Heart left ventricle (tissue), 13 donors: ENCODE measurements around the gene BRAP.

ENCODE experiments used
- CTCF ChIP-seq, 12 donors: fragments of 200-600 bp; sonication (generic) in 4 of 12; IDR thresholded peaks; one replicate each; pipeline versions ENCODE4 v1.5.0 to v1.8.0; 2018 to 2022; ENCODE audit warnings: antibody characterized with exemption in 12 of 12, mild to moderate bottlenecking in 5 of 12
- POLR2A ChIP-seq, 2 donors: fragments of 450-650 bp; IDR thresholded peaks; one replicate each; pipeline ENCODE4 v1.6.1; 2017; ENCODE audit warnings: antibody characterized with exemption in 2 of 2, mild to moderate bottlenecking in 2 of 2, moderate library complexity in 2 of 2
- donor health status: ischemic (EF 13 %, LVEDD 7.1; RV severe dilation, severe dysfunction).
- donor health status: DM: no; HTN: yes; CAD: no.
- donor health status: DM: no; HTN: no; CAD: no.
- donor health status: ischemic (EF 25% LVEDD 6.9; RV normal size, moderate dysfunction).
- donor health status: ischemic (EF 25% LVEDD 5.7; RV mildly dilated, moderate dysfunction).
- donor health status: ischemic (EF 35%, LVEDD 5.7; RV mildly dilated, moderate dysfunction).
- donor health status: nonischemic (EF 11% LVEDD 7.7; RV severe dilation, severe dysfunction).
- donor health status: DM: yes; HTN: yes; CAD: no.
- donor health status: PGD.
- donor health status: ischemic (EF 29% LVEDD 5.4; RV normal size, mild dysfunction).
- donor health status: nonischemic (EF 23%, LVEDD 6.1; RV moderate dilation, normal function).

GRCh38 chr12:111673503-111673902 is 12.3 kb downstream of the BRAP start:
- peak in 11 of 12 donors; percentile 14 to 63 (median 42) for TF ChIP-seq CTCF (IDR thresholded peaks at IDR 0.05)
- no peak for TF ChIP-seq POLR2A (IDR thresholded peaks at IDR 0.05)
